ENCODE data around the gene FGD5.

Gene FGD5

GRCh38 chr3:14818804-14819500, at the start of gene FGD5:
TSS of gene FGD5 (plus strand) at chr3:14818962. CDS start at chr3:14819072, 110 bp downstream.
- no peak for DNase-seq (ENCODE audit: low spot score)

GRCh38 chr3:14769544-14770325, 49.0 kb upstream of the FGD5 start:
- DNase-seq (ENCODE audit: low spot score): no peak

GRCh38 chr3:14770591-14770990, 48.2 kb upstream of the FGD5 start:
- no peak for DNase-seq (ENCODE audit: low spot score)

- DNase-seq (ENCODE audit: low spot score): no peak
Measured at GRCh38 chr3:14771593-14772497, 46.9 kb upstream of the FGD5 start.

- DNase-seq (ENCODE audit: low spot score): no peak
Measured at GRCh38 chr3:14772533-14773138, 46.1 kb upstream of the FGD5 start.

- DNase-seq (ENCODE audit: low spot score): no peak
Measured at GRCh38 chr3:14773281-14773680, 45.5 kb upstream of the FGD5 start.

GRCh38 chr3:14773691-14774128, 45.1 kb upstream of the FGD5 start:
- DNase-seq (ENCODE audit: low spot score): no peak

GRCh38 chr3:14774431-14774830, 44.3 kb upstream of the FGD5 start:
- no peak for DNase-seq (ENCODE audit: low spot score)

- DNase-seq (ENCODE audit: low spot score): no peak
Measured at GRCh38 chr3:14775011-14775410, 43.8 kb upstream of the FGD5 start.

GRCh38 chr3:14775563-14775962, 43.2 kb upstream of the FGD5 start:
- DNase-seq (ENCODE audit: low spot score): no peak

GRCh38 chr3:14779069-14779685, 39.6 kb upstream of the FGD5 start:
- no peak for DNase-seq (ENCODE audit: low spot score)

GRCh38 chr3:14780927-14781507, 37.7 kb upstream of the FGD5 start:
- peak; percentile 72 for DNase-seq (ENCODE audit: low spot score)

- no peak for DNase-seq (ENCODE audit: low spot score)
Measured at GRCh38 chr3:14783480-14784086, 35.2 kb upstream of the FGD5 start.

- no peak for DNase-seq (ENCODE audit: low spot score)
Measured at GRCh38 chr3:14784087-14784681, 34.6 kb upstream of the FGD5 start.

- DNase-seq (ENCODE audit: low spot score): no peak
Measured at GRCh38 chr3:14785207-14786155, 33.3 kb upstream of the FGD5 start.

- no peak for DNase-seq (ENCODE audit: low spot score)
Measured at GRCh38 chr3:14786369-14786768, 32.4 kb upstream of the FGD5 start.

- DNase-seq (ENCODE audit: low spot score): no peak
Measured at GRCh38 chr3:14787630-14788029, 31.1 kb upstream of the FGD5 start.

GRCh38 chr3:14788644-14789043, 30.1 kb upstream of the FGD5 start:
- no peak for DNase-seq (ENCODE audit: low spot score)

- no peak for DNase-seq (ENCODE audit: low spot score)
Measured at GRCh38 chr3:14789221-14789620, 29.5 kb upstream of the FGD5 start.
